K562 (cell line): ENCODE data around the gene EGFL7. TPM values are rescaled to one million over a fixed set of nuclear protein-coding genes. Genes with fewer than 3 reads are reported as not detected.

Experiments
- ATAC-seq: fragments of 200-7000 bp; cut with Tn5 transposase; 3 replicates; pipeline ENCODE4 v1.9.1; 2020; ENCODE audit warnings: moderate library complexity
- BruUV-seq: library from RNA; stranded (reverse); fragments of 400-500 nt; replicated peaks from 2 replicates; lab custom pipeline; 2021; lab: Mats Ljungman, UMichigan
- CTCF ChIA-PET: fragments of 300-600 bp; formaldehyde crosslinking; extraction: SDS; loops from one replicate; lab custom pipeline; 2021; ENCODE audit warnings: low intra/inter-chr PET ratio; lab: Yijun Ruan, JAX
- POLR2A ChIA-PET: fragments of 300-600, 350-650 bp; sonication (Branson Sonifier 250); formaldehyde crosslinking; extraction: SDS; loops from one replicate; lab custom pipeline; 2021; ENCODE audit warnings: antibody characterized with exemption, inconsistent platforms; lab: Yijun Ruan, JAX
- DNase-seq, 4 experiments: peaks; one replicate each; pipeline versions ENCODE4 v3.0.0 to v3.0.0-alpha.2; 2011 to 2018; ENCODE audit warnings: low spot score in 3 of 4, mixed read lengths in 3 of 4; ENCODE audit errors: extremely low read depth in 1 of 4
- FAIRE-seq: peaks from 2 replicates; lab custom pipeline; 2011; peaks lifted over from hg19 to GRCh38; lab: Jason Lieb, UNC
- H2AFZ ChIP-seq: 2 replicates; pipeline ENCODE4 v1.6.0; 2011; ENCODE audit warnings: low read depth, low read length, control low read depth, inconsistent platforms
- H3K27ac ChIP-seq: fragments of 200-600 bp; 3 replicates; pipeline ENCODE4 v1.8.0; 2011; ENCODE audit warnings: low read depth, mild to moderate bottlenecking, control low read depth, inconsistent platforms, low read length, moderate library complexity, mixed read lengths; ENCODE audit errors: extremely low read depth
- H3K27me3 ChIP-seq, 2 experiments: fragments of 300-600 bp in 1 of 2; 2 replicates in 1 of 2; 3 replicates in 1 of 2; pipeline versions ENCODE4 v1.6.0 to v1.8.0; 2011; ENCODE audit warnings: inconsistent platforms in 2 of 2, low read length in 2 of 2, mild to moderate bottlenecking in 1 of 2, mixed read lengths in 1 of 2, moderate library complexity in 1 of 2; ENCODE audit not compliant: control insufficient read depth in 2 of 2, insufficient read depth in 2 of 2
- H3K36me3 ChIP-seq: fragments of 300-600 bp; 3 replicates; pipeline ENCODE4 v1.8.0; 2011; ENCODE audit warnings: mild to moderate bottlenecking, low read length, inconsistent platforms; ENCODE audit not compliant: control insufficient read depth, insufficient read depth
- H3K4me1 ChIP-seq, 2 experiments: fragments of 200-600 bp in 1 of 2; replicated peaks in 1 of 2; 2 replicates in 1 of 2; 3 replicates in 1 of 2; pipeline versions ENCODE4 v1.5.1 to v1.8.0; 2011; ENCODE audit warnings: inconsistent platforms in 2 of 2, low read length in 2 of 2, mild to moderate bottlenecking in 1 of 2, mixed read lengths in 1 of 2, moderate library complexity in 1 of 2; ENCODE audit not compliant: control insufficient read depth in 2 of 2, insufficient read depth in 2 of 2
- H3K4me2 ChIP-seq: 2 replicates; pipeline ENCODE4 v1.6.1; 2011; ENCODE audit warnings: low read length, control low read depth, inconsistent platforms, mixed read lengths; ENCODE audit not compliant: insufficient read depth
- H3K4me3 ChIP-seq: fragments of 200-600 bp; sonication (generic), shearing (Covaris generic); 2 replicates; pipeline ENCODE4 v1.5.1; 2016; ENCODE audit warnings: control low read depth, inconsistent platforms
- H3K79me2 ChIP-seq: fragments of 200-600 bp; 3 replicates; pipeline ENCODE4 v1.8.0; 2011; ENCODE audit warnings: low read length, inconsistent platforms; ENCODE audit not compliant: control insufficient read depth, insufficient read depth
- H3K9ac ChIP-seq, 2 experiments: 2 replicates each; pipeline versions ENCODE4 v1.6.0 to v1.6.1; 2011; ENCODE audit warnings: low read depth in 2 of 2, low read length in 2 of 2, control low read depth in 1 of 2, inconsistent platforms in 1 of 2, mild to moderate bottlenecking in 1 of 2, mixed read lengths in 1 of 2; ENCODE audit not compliant: insufficient read depth in 1 of 2
- H3K9me1 ChIP-seq: one replicate; pipeline ENCODE4 v1.6.0; 2011; ENCODE audit warnings: inconsistent platforms, mild to moderate bottlenecking, low read length, moderate library complexity; ENCODE audit not compliant: control insufficient read depth, insufficient read depth
- H3K9me3 ChIP-seq: replicated peaks from 2 replicates; pipeline ENCODE4 v1.5.1; 2011; ENCODE audit warnings: low read depth, low read length, inconsistent platforms; ENCODE audit not compliant: control insufficient read depth, insufficient read depth
- H4K20me1 ChIP-seq: replicated peaks from 2 replicates; pipeline ENCODE4 v1.6.1; 2011; ENCODE audit warnings: low read length, inconsistent platforms, mixed read lengths; ENCODE audit not compliant: control insufficient read depth, insufficient read depth
- E2F4 ChIP-seq: sonication (generic); formaldehyde crosslinking; IDR thresholded peaks from 2 replicates; pipeline ENCODE4 v1.8.0; 2022; ENCODE audit warnings: mild to moderate bottlenecking, low read depth, missing genetic modification reagents
- ETV6 ChIP-seq, 3 experiments: fragments of 150-350 bp in 1 of 3; sonication (generic) in 1 of 3; formaldehyde crosslinking in 1 of 3; IDR thresholded peaks; 2 replicates each; pipeline versions ENCODE4 v1.6.1 to v1.8.0; 2014 to 2022; ENCODE audit warnings: borderline replicate concordance in 2 of 3, low read depth in 2 of 3, antibody characterized with exemption in 1 of 3, low read length in 1 of 3, mild to moderate bottlenecking in 1 of 3, missing genetic modification reagents in 1 of 3
- KLF13 ChIP-seq: fragments of 450-650 bp; IDR thresholded peaks from 2 replicates; pipeline ENCODE4 v1.6.1; 2016; ENCODE audit warnings: missing genetic modification characterization, low read depth, mild to moderate bottlenecking, missing compliant biosample characterization, moderate library complexity, borderline replicate concordance
- MYC ChIP-seq, 2 experiments: fragments of 250-450 bp in 1 of 2; sonication (Bioruptor Pico) in 1 of 2; IDR thresholded peaks; 2 replicates each; pipeline versions ENCODE4 v1.5.1 to v1.6.1; 2012 to 2021; ENCODE audit warnings: low read depth in 2 of 2, borderline replicate concordance in 1 of 2, improper control_type of control experiment in 1 of 2, low read length in 1 of 2, mild to moderate bottlenecking in 1 of 2, moderate library complexity in 1 of 2
- POLR2G ChIP-seq: fragments of 200-400 bp; formaldehyde crosslinking; IDR thresholded peaks from 2 replicates; pipeline ENCODE4 v1.6.1; 2017; ENCODE audit warnings: low read depth, mild to moderate bottlenecking, antibody characterized with exemption, low read length, moderate library complexity
- RBM14 ChIP-seq: fragments of 200-400 bp; formaldehyde crosslinking; IDR thresholded peaks from 2 replicates; pipeline ENCODE4 v1.6.1; 2018; ENCODE audit warnings: low read depth, mild to moderate bottlenecking, low read length, moderate library complexity, borderline replicate concordance; ENCODE audit not compliant: insufficient read depth
- ZKSCAN8 ChIP-seq: fragments of 200-800 bp; sonication (Bioruptor generic); IDR thresholded peaks from 2 replicates; pipeline ENCODE4 v1.6.1; 2016; ENCODE audit warnings: missing genetic modification characterization, missing compliant biosample characterization
- WGBS: fragments of 100-300 bp; shearing (Covaris generic); methylation state at CpG from one replicate; pipeline ENCODE4 v1.1.6; 2016; ENCODE audit warnings: low coverage, mixed read lengths; ENCODE audit not compliant: insufficient coverage; ENCODE audit errors: missing lambda C conversion rate; 5-methylcytosine and 5-hydroxymethylcytosine counted together
- in situ Hi-C: fragments of 300-500 bp; cut with MboI; formaldehyde crosslinking; loops from 4 replicates; pipeline ENCODE4 v1.15.0; 2018; ENCODE audit warnings: inconsistent platforms, mixed read lengths
- intact Hi-C: fragments of 100-400 bp; cut with micrococcal nuclease; formaldehyde crosslinking; loops from 2 replicates; pipeline ENCODE4 v1.14.2; 2022
- polyA plus RNA-seq, 8 experiments: library from polyadenylated mRNA; depleted of rRNA in 4 of 8; stranded (reverse) in 5 of 8; unstranded in 3 of 8; fragments of >200 nt; fragmentation: Nextera tagmentation in 2 of 8; fragmentation: Illumina TruSeq in 1 of 8; extraction: Ambion mirVana in 2 of 8; extraction: Trizol in 1 of 8; gene quantifications; 2 replicates each; pipeline versions ENCODE4 v1.2.1 to v1.2.3, GENCODE V29; 2011 to 2014; ENCODE audit warnings: inconsistent platforms in 1 of 8, missing spikeins in 1 of 8
- total RNA-seq, 7 experiments: library from RNA; depleted of rRNA in 6 of 7; stranded (reverse); fragments of >200 nt in 6 of 7; fragmentation: Illumina TruSeq in 2 of 7; extraction: Trizol in 2 of 7; gene quantifications; 2 replicates each; pipeline versions ENCODE4 v1.2.1 to v1.2.3, GENCODE V29; 2011 to 2021; ENCODE audit warnings: low replicate concordance in 1 of 7

The EGFL7 gene
- total and polyA plus RNA-seq, 9 of the 15 experiments (the other 6 are each of a cell fraction or from before 2014, with no cell fraction given), result 1.5 to 286 (median 55.5) TPM

GRCh38 chr9:136623842-136624183, 38.9 kb upstream of the EGFL7 start:
- Histone ChIP-seq H3K4me3 (no peak overlapping the region), H3K9me1 (no peaks in the 10 kb centered on the region), H3K79me2 (no peaks in the 10 kb centered on the region), H3K36me3 (no peaks in the 10 kb centered on the region), H3K4me1 (peaks cover 0 to 87% of the 10 kb centered on the region in 2 experiments; a peak in 3 of 5 replicates), H3K9ac (no peak overlapping the region), H3K4me2 (no peak overlapping the region), H4K20me1 (peaks cover 18% of the 10 kb centered on the region; the same call in 1 of the 2 replicates), H3K27ac (no peak overlapping the region), H2AFZ (no peak overlapping the region), H3K9me3 (no peaks in the 10 kb centered on the region), H3K27me3 (peaks cover 0 to 12% of the 10 kb centered on the region in 2 experiments; a peak in 1 of 5 replicates)
- peak; percentile 14; the same call in 1 of the 2 replicates for TF ChIP-seq ZKSCAN8 (CRISPR knock-in tag)
- TF ChIP-seq KLF13, result no peak
- TF ChIP-seq ETV6 (IDR thresholded peaks at IDR 0.05; ENCODE audit: borderline replicate concordance in 1 of 2, low read depth in 2 of 2, low read length in 1 of 2), result no peak
- TF ChIP-seq ETV6 (CRISPR knock-in tag; IDR thresholded peaks at IDR 0.05; ENCODE audit: borderline replicate concordance), result no peak
- peak; percentile 52; the same call in 1 of the 2 replicates for TF ChIP-seq RBM14
- TF ChIP-seq E2F4, result no peak
- peak; percentile 21; the same call in 1 of the 2 replicates for TF ChIP-seq POLR2G
- TF ChIP-seq MYC (IDR thresholded peaks at IDR 0.05; ENCODE audit: low read depth, low read length), result no peak
- no peak for TF ChIP-seq MYC (CRISPR knock-in tag; IDR thresholded peaks at IDR 0.05; ENCODE audit: borderline replicate concordance, low read depth)
- CTCF ChIA-PET, result interaction anchor here (1.7 to 2.3 kb wide), 2 partner anchors 135 to 138 kb away, joined by 11 to 23 read pairs; no protein-coding TSS in a partner anchor
- in situ Hi-C loops (no loop called here), intact Hi-C loops (loop anchor here (10.0 kb wide), 1 partner anchor 79 kb away; the partner anchor contains the start of gene NOTCH1)
- no TSS peak for BruUV-seq
- DNase-seq (no peak), ATAC-seq (no peak), FAIRE-seq (no peak)
- 10% methylated on average over 13 of the region's 13 CpGs for WGBS
- POLR2A ChIA-PET, result interaction anchor here (0.9 kb wide), 1 partner anchor 161 kb away, joined by 4 read pairs; no protein-coding TSS in a partner anchor
